Tibial nerve (tissue), 4 donors: ENCODE measurements around the gene NCF4. TPM values are rescaled to one million over a fixed set of nuclear protein-coding genes. Genes with fewer than 3 reads are reported as not detected.

Experiments used
- DNase-seq, 2 donors: peaks; one replicate each; pipeline ENCODE4 v3.0.0-alpha.2; 2019; ENCODE audit warnings: low spot score in 2 of 2
- H3K27ac ChIP-seq, 4 donors: fragments of 200-600 bp; sonication (generic) in 3 of 4; one replicate each; pipeline ENCODE4 v1.5.1; 2017 to 2019; ENCODE audit warnings: mild to moderate bottlenecking in 1 of 4
- H3K27me3 ChIP-seq, 2 donors: fragments of 200-600 bp; sonication (generic) in 1 of 2; one replicate each; pipeline versions ENCODE4 v1.5.1 to v1.6.0; 2017 to 2019
- H3K36me3 ChIP-seq, 3 donors: fragments of 200-600 bp; sonication (generic); one replicate each; pipeline ENCODE4 v1.5.1; 2018 to 2019
- H3K4me1 ChIP-seq, 4 donors: fragments of 200-600 bp; sonication (generic) in 3 of 4; one replicate each; pipeline ENCODE4 v1.5.1; 2017 to 2019
- H3K4me3 ChIP-seq, 4 donors: fragments of 200-600 bp; sonication (generic) in 3 of 4; one replicate each; pipeline ENCODE4 v1.5.1; 2017 to 2019; ENCODE audit warnings: mild to moderate bottlenecking in 1 of 4, moderate library complexity in 1 of 4
- H3K9me3 ChIP-seq, 4 donors: fragments of 200-600 bp; sonication (generic) in 3 of 4; one replicate each; pipeline ENCODE4 v1.5.1; 2017 to 2019
- CTCF ChIP-seq, 5 experiments: fragments of 200-600 bp in 3 of 5; fragments of 450-650 bp in 2 of 5; sonication (generic) in 3 of 5; IDR thresholded peaks; one replicate each; pipeline ENCODE4 v1.5.1; 2016 to 2019; ENCODE audit warnings: antibody characterized with exemption in 5 of 5, mild to moderate bottlenecking in 3 of 5, moderate library complexity in 2 of 5
- EP300 ChIP-seq, 2 donors: sonication (generic); formaldehyde crosslinking; IDR thresholded peaks; one replicate each; pipeline ENCODE4 v1.6.1; 2017; ENCODE audit warnings: antibody characterized with exemption in 2 of 2, mild to moderate bottlenecking in 1 of 2
- POLR2A ChIP-seq, 2 donors: fragments of 450-650 bp; IDR thresholded peaks; one replicate each; pipeline ENCODE4 v1.6.1; 2017; ENCODE audit warnings: antibody characterized with exemption in 2 of 2, mild to moderate bottlenecking in 2 of 2, moderate library complexity in 2 of 2
- WGBS, 2 donors: methylation state at CpG; one replicate each; pipeline ENCODE4 v1.1.5; 2018; 5-methylcytosine and 5-hydroxymethylcytosine counted together
- total RNA-seq, 4 donors: library from RNA; depleted of rRNA; stranded (reverse); fragments of >200 nt; gene quantifications; one replicate each; pipeline ENCODE4 v1.1.0, GENCODE V29; 2016

The NCF4 gene
- total RNA-seq, 4 donors from 2014 or later, result 14.2 to 71.4 (median 17.2) TPM

- H3K27me3 ChIP-seq, result peaks cover 0 to 1% of the 10 kb centered on the region in 2 donors
- H3K4me1 ChIP-seq, result peaks cover 0 to 3% (median 0%) of the 10 kb centered on the region in 4 donors
- DNase-seq, result no peak
Measured at GRCh38 chr22:36918586-36919284, 57.9 kb downstream of the NCF4 start.

GRCh38 chr22:36921309-36922104 lies 60.7 kb downstream of the NCF4 start:
- TF ChIP-seq CTCF (IDR thresholded peaks at IDR 0.05), result no peak
- no peak for TF ChIP-seq POLR2A (IDR thresholded peaks at IDR 0.05)
- TF ChIP-seq EP300 (IDR thresholded peaks at IDR 0.05), result no peak
- H3K36me3 ChIP-seq, result no peaks in the 10 kb centered on the region
- H3K9me3 ChIP-seq, result peaks cover 0 to 11% (median 0%) of the 10 kb centered on the region in 4 donors
- WGBS, 2 donors, result 55 to 67% methylated on average over 10 to 14 of the region's 15 CpGs
- H3K27me3 ChIP-seq, result peaks cover 0 to 9% of the 10 kb centered on the region in 2 donors
- DNase-seq, result no peak
- no peak overlapping the region for H3K4me3 ChIP-seq
- H3K4me1 ChIP-seq, result peaks cover 0 to 3% (median 0%) of the 10 kb centered on the region in 4 donors
- H3K27ac ChIP-seq, result no peak overlapping the region

More at GRCh38 chr22:36918586-36919284, 57.9 kb downstream of the NCF4 start:
- Histone ChIP-seq H3K9me3 (peaks cover 0 to 11% (median 0%) of the 10 kb centered on the region in 4 donors), H3K36me3 (no peaks in the 10 kb centered on the region), H3K4me3 (no peak overlapping the region), H3K27ac (no peak overlapping the region)
- TF ChIP-seq CTCF (IDR thresholded peaks at IDR 0.05), result no peak
- no peak for TF ChIP-seq EP300 (IDR thresholded peaks at IDR 0.05)
- TF ChIP-seq POLR2A (IDR thresholded peaks at IDR 0.05), result no peak
- 74 to 90% methylated on average over 3 of the region's 3 CpGs for WGBS, 2 donors

- TF ChIP-seq EP300 (IDR thresholded peaks at IDR 0.05) (no peak), CTCF (IDR thresholded peaks at IDR 0.05) (no peak), POLR2A (IDR thresholded peaks at IDR 0.05) (no peak)
- Histone ChIP-seq H3K27me3 (peaks cover 0 to 11% of the 10 kb centered on the region in 2 donors), H3K27ac (no peak overlapping the region), H3K4me3 (no peak overlapping the region), H3K4me1 (peaks cover 0 to 3% (median 0%) of the 10 kb centered on the region in 4 donors), H3K36me3 (no peaks in the 10 kb centered on the region), H3K9me3 (peaks cover 0 to 11% (median 0%) of the 10 kb centered on the region in 4 donors)
- 43 to 52% methylated on average over 10 of the region's 10 CpGs for WGBS, 2 donors
- no peak for DNase-seq
Measured at GRCh38 chr22:36922105-36922608, 61.4 kb downstream of the NCF4 start.

- Histone ChIP-seq H3K27me3 (peaks cover 0 to 16% of the 10 kb centered on the region in 2 donors), H3K36me3 (no peaks in the 10 kb centered on the region), H3K27ac (no peak overlapping the region), H3K4me3 (no peak overlapping the region), H3K9me3 (peaks cover 0 to 11% (median 0%) of the 10 kb centered on the region in 4 donors), H3K4me1 (peaks cover 0 to 3% (median 0%) of the 10 kb centered on the region in 4 donors)
- no peak for DNase-seq
- 62% methylated on average over 7 of the region's 7 CpGs; no CpG with 5 or more reads in 1 of the 2 donors for WGBS, 2 donors
- TF ChIP-seq POLR2A (IDR thresholded peaks at IDR 0.05) (no peak), CTCF (IDR thresholded peaks at IDR 0.05) (no peak), EP300 (IDR thresholded peaks at IDR 0.05) (no peak)
Measured at GRCh38 chr22:36922711-36923110, 61.9 kb downstream of the NCF4 start.
